HepG2 (cell line): ENCODE measurements around the gene PRICKLE2.

Experiments
- IKZF1 ChIP-seq: fragments of 450-650 bp; IDR thresholded peaks from 2 replicates; pipeline ENCODE4 v1.7.1; 2016
- TF ChIP-seq, protein P1 (sequence below): conservative IDR thresholded peaks from 2 replicates; pipeline ENCODE4 v1.6.1; 2018; ENCODE audit warnings: missing genetic modification reagents

GRCh38 chr3:64229903-64230302 is 4.6 kb upstream of the PRICKLE2 start:
- TF ChIP-seq, protein P1, sequence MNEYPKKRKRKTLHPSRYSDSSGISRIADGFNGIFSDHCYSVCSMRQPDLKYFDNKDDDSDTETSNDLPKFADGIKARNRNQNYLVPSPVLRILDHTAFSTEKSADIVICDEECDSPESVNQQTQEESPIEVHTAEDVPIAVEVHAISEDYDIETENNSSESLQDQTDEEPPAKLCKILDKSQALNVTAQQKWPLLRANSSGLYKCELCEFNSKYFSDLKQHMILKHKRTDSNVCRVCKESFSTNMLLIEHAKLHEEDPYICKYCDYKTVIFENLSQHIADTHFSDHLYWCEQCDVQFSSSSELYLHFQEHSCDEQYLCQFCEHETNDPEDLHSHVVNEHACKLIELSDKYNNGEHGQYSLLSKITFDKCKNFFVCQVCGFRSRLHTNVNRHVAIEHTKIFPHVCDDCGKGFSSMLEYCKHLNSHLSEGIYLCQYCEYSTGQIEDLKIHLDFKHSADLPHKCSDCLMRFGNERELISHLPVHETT, result no peak
- TF ChIP-seq IKZF1, result no peak
